HG02884 (cell line): ENCODE data around the gene CLUH.
"Not testable (repeated sequence)": the region's sequence is repeated elsewhere in the genome, so short reads cannot be mapped to it uniquely, and the experiment has no call there.

ENCODE experiments used
- ATAC-seq: cut with Tn5 transposase; IDR thresholded peaks from one replicate; pipeline ENCODE4 v1.9.1; 2021; ENCODE audit warnings: mild to moderate bottlenecking, moderate library complexity; ENCODE audit not compliant: unreplicated experiment

Gene CLUH

DNA sequence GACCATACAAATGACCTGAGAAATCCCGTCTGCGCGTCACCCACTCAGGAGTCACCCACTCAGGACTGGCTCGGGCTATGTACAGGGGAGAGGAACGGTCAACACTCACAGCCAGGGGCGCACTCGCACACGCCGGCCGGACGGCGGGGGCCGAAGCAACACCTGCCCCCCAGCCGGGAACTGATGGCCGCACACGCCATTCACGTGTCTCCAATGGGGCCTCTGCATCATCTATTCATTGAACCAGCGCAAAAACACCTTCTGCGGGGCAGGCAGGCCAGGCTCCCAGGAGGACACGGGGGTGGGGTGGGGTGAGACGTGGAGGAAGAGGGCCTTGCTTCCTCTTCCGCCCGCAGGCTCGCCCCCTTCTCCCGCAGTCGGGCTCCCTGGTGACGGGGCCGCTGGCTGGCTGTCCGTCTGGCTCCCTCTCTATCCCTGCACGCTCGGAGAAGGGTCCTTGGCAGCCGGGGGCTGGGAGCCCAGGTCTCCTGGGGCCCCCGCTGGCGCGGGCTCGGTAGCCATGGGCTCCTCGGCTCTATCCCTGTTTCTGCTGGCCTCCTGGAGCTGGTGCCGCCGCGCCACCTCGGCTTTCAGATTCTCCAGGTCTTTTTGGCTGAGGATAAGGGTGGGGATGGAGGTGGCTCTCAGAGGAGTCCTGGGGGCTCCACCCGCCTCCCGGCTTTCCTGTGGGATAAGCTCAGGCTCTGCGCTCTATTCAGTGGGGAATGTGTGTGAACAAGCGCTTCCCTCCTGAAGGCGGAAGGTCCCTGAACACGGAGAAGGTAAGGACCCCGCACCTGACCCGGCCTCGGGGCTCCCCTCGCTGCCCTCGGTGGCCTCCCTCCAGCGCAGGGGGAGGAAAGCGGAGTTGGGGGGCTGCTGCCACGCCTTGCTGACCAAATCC lies 21.1 kb downstream of the CLUH start:
- no peak for ATAC-seq

DNA sequence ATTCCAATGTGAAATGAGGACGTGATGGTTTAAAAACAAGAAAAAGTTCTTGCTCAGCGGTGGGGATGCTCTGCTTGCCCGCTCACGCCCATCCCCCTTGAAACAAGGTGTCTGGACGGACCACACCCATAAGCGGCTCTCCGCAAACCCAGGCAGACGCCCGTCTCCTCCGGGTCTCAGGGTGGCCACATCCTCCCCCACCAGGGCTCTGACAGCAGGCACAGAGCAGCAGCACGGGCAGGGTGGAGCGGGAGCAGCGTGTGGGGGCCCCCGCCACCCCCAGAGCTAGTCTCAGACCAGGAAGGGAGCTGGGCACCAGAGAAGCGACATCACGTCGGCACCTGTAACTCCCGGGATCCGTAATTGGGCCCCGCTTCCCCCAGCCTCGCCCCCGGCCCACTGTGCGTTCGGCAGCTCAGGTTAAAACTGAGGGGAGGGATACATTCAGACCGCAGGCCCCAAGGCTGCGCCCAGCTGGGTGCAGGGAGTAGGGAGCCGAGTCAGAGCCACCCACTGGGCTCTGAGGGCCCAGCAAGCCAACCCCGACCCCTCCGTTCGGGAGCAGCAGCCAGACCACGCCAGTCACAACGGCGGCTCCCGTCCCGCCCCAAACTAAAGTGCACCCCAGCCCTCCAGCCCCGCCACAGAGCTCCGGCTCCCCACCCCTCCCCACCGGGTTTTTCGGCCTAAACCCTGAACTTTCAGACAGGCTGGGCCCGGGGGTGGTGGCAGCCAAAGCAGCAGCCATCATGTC lies 22.0 kb downstream of the CLUH start:
- no peak for ATAC-seq

DNA sequence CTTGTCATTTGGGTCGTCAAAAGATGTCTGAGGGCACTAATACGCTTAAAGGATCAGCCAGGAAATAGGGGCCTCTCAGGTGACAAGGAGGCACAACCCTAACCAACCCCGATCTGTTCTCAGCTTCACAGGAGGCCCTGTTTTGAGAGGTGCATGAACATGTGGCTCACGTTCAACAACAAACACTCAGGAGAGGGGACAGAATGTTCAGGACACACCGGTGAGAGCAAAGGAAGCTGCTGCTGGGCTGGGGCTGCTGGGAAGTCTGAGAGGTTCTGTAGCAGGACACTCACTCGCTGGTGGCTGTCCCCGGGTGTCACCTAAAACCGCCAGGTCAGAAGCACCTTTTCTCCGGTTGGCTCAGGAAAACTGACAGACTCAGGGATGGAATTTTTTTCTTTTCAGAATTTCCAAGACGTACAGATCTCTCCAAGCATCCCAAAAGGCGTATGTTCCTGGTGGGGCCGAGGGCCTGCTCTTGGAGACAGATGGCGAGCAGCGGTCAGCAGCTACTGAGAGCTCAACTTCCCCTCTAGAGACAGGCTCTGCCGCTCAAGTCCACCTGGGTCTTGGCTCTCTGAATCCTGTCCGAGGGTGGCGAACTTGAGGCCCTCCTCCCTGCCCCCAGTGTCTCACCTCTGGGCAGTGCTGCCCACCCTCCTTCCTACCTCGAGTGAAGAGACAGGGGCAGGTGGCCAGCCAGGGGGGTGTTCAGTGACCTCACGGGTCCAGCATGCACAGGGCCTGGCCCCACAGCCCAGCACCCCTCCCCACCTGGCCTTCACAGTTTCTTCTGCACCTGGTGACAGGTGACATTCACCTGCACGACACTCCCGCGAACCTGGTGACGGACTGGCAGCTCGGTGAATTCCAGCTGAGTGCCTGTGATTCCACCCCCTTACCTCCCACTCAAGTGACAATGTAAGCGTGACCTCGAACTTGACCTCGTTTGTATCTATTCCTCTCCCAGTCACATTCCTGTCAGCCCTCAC lies 22.9 kb downstream of the CLUH start:
- no peak for ATAC-seq

DNA sequence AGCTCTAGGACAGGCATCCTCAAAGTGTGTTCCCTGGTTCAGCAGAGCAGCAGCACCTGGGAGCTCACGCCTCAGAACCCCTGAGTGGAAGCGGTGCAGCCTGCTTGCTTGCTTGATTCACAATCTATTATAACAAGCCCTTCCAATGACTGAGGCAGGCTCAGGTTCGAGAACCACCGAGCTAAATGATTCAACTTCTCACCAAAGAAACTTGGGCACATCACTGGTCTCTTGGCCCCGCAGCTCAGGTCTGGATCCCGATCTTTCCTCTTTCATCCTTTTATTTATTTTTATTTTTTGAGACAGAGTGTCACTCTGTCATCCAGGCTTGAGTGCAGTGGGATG lies 24.5 kb downstream of the CLUH start:
- ATAC-seq: no peak

DNA sequence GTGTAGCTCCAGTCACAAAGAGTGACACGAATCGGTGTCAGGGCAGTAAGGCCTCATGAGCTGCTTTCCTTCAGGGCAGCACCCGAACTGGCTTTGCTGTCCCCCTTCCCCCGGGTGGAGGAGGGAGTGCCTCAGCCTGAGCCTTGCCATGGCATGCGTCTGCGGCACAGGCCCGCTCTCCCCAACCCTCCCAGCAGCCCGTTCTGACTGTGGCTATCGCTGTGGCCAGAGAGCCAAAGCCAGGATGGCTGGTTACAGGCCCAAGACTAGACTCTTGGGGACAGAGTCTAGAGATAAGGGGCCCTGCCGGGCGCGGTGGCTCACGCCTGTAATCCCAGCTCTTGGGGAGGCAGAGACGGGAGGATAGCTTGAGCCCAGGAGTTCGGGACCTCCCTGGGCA lies 25.9 kb downstream of the CLUH start:
- ATAC-seq: no peak

DNA sequence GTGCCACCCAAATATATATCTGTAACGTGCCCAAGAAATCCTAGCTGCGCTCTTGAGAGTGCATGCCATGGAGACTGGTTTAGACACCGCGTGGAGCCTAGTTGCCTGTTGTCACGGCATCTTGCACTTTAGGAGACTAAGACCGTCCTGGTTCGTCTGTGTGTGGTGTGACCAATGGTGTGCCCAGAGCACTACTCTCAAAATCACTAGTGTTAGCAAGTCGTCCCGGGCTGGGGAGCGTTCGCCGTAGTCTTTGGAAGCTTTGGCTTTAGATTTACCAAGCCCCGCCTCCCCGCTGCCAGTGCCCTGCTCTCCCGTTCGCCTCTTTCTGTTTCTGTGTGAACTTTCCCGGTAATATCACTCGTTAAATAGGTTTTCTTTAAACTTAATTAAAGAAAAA lies 27.0 kb downstream of the CLUH start:
- ATAC-seq: no peak

DNA sequence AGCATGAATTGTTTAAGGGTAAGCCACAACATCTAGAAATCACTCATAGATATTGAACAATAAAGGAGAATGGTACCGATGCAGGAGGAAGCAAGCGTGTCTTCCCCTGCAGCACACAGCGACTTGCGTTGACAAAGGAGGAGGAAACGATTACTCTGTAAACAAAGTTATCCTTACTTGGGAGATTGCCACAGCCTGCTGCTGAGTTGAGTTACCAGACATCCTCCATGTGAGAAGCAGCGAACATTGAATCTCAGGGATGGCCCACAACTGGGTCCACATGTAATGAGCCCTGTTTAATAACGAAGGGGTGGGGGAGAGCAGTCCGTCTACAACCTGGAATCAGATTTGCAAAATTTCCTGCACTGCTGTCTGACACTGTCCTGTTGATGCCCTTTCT lies 27.7 kb downstream of the CLUH start:
- no peak for ATAC-seq

DNA sequence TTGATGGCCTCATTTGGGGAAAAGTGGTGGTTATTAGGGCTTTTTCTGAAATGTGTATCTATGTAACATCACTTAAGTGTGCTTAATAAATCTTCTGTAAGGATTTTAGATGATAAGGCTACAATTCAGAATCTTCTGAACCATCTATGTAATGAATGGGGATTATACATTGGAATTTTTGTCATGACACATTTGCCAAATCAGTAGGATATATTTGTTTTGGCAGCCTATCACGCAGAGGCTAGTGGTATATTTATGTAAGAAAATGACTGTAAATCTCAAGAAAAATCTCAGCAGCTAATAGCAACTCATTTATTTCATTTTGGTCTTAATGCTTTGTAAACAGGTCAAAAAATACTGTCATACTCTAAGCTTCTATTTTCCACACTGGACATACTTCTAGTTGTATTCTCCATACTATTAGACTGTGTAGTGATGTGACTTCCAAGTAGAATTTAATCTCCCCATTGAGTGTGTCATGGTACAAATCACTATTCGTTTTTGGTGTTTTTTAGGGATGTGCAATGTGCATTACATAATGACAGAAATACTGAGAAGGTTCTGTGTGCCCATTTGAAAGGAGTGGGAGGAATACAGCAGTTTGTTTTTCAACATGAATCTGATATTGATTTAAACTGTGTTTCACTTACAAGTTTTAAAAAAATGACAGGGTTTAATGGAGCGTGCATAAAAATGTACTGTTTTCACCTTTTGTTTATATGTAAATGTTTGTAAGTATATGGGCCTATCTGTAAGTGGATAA lies 29.2 kb downstream of the CLUH start:
- no peak for ATAC-seq

DNA sequence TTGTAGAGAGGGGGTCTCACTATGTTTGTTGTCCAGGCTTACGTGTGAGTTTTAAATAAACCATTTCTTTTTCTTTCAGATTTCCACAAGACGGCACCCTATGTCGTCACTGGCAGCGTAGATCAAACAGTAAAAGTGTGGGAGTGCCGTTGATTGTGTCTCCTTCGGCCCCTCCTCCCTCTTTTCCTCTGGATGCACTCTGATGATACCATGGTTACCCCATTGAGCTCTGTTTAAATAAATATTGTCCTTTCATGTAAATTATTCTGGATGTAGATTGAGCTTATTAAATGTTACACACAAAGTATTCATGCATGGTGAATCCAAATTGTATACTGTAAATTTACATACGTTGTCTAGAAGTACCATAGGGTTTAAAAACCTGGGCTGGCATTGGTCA lies 29.9 kb downstream of the CLUH start:
- no peak for ATAC-seq

DNA sequence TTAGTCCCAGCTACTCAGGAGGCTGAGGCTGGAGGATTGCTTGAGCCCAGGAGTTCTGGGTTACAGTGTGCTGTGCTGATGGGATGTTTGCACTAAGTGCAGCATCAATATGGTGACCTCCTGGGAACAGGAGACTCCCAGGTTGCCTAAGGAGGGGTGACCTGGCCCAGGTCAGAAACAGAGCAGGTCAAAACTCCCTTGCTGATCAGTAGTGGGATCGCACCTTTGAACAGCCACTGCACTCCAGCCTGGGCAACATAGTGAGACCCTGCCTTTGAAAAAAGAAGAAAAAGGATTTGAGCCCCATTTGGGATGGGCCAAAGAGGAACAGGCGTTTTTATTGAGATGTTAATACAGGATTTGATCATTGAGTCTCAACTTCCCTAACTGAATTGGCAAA lies 30.6 kb downstream of the CLUH start:
- ATAC-seq: no peak

DNA sequence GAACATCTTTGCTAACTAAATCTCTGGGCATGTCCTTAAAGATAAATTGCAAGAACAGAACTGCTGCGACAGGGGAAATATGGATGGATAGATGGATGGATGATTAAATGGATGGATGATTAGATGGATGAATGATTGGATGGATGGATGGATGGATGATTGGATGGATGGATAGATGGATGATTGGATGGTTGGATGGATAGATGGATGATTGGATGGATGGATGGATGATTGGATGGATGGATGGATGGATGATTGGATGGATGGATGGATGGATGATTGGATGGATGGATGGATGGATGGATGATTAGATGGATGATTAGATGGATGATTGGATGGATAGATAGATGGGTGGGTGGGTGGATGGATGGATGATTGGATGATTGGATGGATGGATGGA lies 32.3 kb downstream of the CLUH start:
- not testable (repeated sequence) for ATAC-seq

DNA sequence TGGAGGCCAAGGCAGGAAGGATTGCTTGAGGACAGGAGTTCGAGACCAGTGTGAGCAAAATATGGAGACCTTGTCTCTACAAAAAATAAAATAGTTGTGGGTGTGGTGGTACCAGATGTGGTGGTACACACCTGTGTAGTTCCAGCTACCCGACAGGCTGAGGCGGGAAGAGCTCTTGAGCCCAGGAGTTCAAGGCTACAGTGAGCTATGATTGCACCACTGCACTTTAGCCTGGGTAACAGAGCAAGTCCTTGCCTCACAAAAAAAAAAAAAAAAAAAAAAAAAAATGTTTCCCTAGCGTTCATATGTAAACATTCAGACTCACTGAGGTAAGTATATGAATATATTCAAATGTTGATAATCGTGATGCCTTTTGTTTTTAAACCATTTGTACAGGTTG lies 39.5 kb downstream of the CLUH start:
- ATAC-seq: no peak

DNA sequence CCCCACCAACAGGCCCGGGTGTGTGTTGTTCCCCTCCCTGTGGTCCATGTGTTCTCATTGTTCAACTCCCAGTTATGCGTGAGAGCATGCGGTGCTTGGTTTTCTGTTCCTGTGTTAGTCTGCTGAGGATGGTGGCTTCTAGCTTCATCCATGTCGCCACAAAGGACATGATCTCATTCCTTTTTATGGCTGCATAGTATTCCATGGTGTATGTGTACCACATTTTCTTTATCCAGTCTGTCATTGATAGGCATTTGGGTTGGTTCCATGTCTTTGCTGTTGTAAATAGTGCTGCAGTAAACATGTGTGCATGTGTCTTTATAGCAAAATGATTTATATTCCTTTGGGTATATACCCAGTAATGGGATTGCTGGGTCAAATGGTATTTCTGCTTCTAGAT lies 51.2 kb downstream of the CLUH start:
- ATAC-seq: not testable (repeated sequence)

DNA sequence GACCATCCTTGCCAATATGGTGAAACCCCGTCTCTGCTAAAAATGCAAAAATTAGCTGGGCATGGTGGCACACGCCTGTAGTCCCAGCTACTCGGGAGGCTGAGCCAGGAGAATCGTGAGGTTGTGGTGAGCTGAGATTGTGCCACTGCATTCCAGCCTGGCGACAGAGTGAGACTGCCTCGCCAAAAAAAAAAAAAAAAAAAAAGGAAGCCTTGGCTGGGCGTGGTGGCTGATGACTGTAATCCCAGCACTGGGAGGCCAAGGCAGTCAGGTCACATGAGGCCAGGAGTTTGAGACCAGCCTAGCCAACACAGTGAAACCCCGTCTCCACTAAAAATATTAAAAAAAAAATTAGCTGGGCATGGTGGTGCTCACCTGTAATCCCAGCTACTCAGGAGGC lies 52.2 kb downstream of the CLUH start:
- ATAC-seq: not testable (repeated sequence)

DNA sequence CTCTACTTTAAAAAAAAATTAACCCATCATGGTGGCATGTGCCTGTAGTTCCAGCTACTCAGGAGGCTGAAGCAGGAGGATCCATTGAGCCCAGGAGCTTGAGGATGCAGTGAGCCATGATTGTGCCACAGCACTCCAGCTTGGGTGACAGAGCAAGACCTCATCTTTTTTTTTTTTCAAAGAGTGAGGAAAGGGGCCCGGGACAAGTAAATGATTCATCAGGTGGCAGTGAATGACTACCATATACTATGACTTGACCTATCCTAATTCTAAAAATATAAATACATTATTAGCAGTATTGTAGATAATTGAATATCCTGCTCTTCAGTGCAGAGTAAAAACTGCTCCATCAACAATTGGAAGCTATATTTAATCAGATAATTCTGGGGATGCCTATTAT lies 55.3 kb downstream of the CLUH start:
- no peak for ATAC-seq

DNA sequence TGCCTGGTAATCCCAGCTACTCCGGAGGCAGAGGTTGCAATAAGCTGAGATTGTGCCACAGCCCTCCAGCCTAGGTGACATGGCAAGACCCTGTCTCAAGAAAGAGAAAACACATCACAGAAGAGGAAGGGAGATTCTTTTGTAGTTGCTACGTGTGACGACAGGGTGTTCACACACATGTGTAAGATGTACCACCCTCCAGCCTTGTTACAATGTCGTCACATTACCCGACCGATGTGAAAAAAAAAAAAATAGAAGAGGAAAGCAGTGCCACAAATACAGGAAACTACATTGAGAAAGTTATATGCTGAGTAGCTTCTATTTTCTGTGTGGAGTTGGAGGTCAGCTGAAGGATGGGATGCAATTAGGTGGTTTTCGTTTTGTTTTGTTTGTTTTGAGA lies 56.0 kb downstream of the CLUH start:
- no peak for ATAC-seq

DNA sequence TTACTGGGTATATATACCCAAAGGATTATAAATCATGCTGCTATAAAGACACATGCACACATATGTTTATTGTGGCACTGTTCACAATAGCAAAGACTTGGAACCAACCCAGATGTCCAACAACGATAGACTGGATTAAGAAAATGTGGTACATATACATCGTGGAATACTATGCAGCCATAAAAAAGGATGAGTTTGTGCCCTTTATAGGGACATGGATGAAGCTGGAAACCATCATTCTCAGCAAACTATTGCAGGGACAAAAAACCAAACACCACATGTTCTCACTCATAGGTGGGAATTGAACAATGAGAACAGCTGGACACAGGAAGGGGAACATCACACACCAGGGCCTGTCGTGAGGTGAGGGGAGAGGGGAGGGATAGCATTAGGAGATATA lies 58.7 kb downstream of the CLUH start:
- ATAC-seq: not testable (repeated sequence)

DNA sequence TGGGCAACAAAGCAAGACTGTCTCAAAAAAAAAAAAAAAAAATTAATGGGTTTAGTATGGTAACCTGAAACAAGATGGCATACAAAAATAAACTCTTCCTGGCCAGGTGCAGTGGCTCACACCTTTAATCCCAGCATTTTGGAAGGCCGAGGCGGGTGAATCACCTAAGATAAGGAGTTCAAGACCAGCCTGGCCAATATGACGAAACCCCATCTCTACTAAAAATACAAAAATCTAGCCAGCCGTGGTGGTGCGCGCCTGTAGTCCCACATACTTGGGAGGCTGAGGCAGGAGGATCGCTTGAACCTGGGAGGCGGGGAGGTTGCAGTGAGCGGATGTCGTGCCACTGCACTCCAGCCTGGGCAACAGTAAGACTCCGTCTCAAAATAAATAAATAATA lies 62.4 kb downstream of the CLUH start:
- ATAC-seq: no peak

DNA sequence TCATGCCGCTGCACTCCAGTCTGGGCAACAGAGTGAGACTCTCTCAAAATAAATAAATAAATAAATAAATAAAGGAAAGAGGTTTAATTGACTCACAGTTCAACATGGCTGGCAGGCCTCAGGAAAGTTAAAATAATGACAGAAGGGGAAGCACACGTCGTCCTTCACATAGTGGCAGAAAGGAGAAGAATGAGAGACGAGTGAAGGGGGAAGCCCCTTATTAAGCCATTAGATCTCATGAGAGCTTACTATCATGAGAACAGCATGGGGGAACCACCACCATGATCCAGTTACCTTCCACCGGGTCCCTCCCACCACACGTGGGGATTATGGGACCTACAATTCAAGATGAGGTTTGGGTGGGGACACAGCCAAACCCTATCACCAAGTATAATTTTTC lies 63.6 kb downstream of the CLUH start:
- no peak for ATAC-seq

DNA sequence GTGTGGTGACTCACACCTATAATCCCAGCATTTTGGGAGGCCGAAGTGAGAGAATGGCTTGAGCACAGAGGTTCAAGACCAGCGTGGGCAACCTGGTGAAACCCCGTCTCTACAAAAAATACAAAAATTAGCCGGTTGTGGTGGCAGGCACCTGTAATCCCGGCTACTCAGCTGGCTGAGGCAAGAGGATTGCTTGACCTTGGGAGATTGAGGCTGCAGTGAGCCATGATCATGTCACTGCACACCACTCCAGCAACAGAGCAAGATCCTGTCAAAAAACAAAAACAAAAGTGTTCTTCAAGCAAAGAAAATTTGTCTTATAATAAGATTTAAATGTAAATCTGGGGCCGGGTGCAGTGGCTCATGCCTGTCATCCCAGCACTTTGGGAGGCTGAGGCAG lies 66.6 kb downstream of the CLUH start:
- no peak for ATAC-seq
